HEK293 (cell line): ENCODE measurements around the gene DCHS2.

ENCODE experiments used
- CTCF ChIA-PET: fragments of 350-600 bp; formaldehyde crosslinking; extraction: SDS; loops from one replicate; lab custom pipeline; 2021; ENCODE audit warnings: antibody characterized with exemption; lab: Yijun Ruan, JAX
- POLR2A ChIA-PET: fragments of 300-600 bp; formaldehyde crosslinking; extraction: SDS; loops from one replicate; lab custom pipeline; 2020; ENCODE audit warnings: antibody characterized with exemption, inconsistent platforms; lab: Yijun Ruan, JAX
- H3K27ac ChIP-seq: fragments of 200-500 bp; sonication (Bioruptor generic); 2 replicates; pipeline ENCODE4 v1.5.1; 2014; ENCODE audit warnings: low read depth, low read length, control low read depth, inconsistent platforms; ENCODE audit errors: extremely low read depth
- H3K36me3 ChIP-seq, 2 experiments: fragments of 200-500 bp in 1 of 2; sonication (Bioruptor generic) in 1 of 2; 1 replicate in 1 of 2; 2 replicates in 1 of 2; pipeline ENCODE4 v1.5.1; 2014 to 2017; ENCODE audit warnings: inconsistent platforms in 2 of 2, low read length in 2 of 2; ENCODE audit not compliant: control insufficient read depth in 2 of 2, insufficient read depth in 1 of 2
- H3K4me1 ChIP-seq: fragments of 200-500 bp; sonication (Bioruptor generic); 2 replicates; pipeline ENCODE4 v1.5.1; 2014; ENCODE audit warnings: mild to moderate bottlenecking, low read length, inconsistent platforms; ENCODE audit not compliant: control insufficient read depth, insufficient read depth
- H3K4me3 ChIP-seq: 2 replicates; pipeline ENCODE4 v1.5.1; 2011; ENCODE audit warnings: low read depth, mild to moderate bottlenecking, control low read depth, low read length, moderate library complexity
- H3K9me3 ChIP-seq: fragments of 200-500 bp; sonication (Bioruptor generic); 2 replicates; pipeline ENCODE4 v1.5.1; 2014; ENCODE audit warnings: low read depth, low read length, inconsistent platforms; ENCODE audit not compliant: control insufficient read depth, insufficient read depth
- BCL11A ChIP-seq: fragments of 450-650 bp; formaldehyde crosslinking; IDR thresholded peaks from 2 replicates; pipeline ENCODE4 v1.5.1; 2016; ENCODE audit warnings: low read depth, missing biosample characterization, missing genetic modification characterization
- GFI1B ChIP-seq: fragments of 450-650 bp; formaldehyde crosslinking; IDR thresholded peaks from 2 replicates; pipeline ENCODE4 v1.5.1; 2016; ENCODE audit warnings: missing biosample characterization, missing genetic modification characterization
- GLI2 ChIP-seq: fragments of 450-650 bp; formaldehyde crosslinking; IDR thresholded peaks from 2 replicates; pipeline ENCODE4; 2017; ENCODE audit warnings: missing biosample characterization, missing genetic modification characterization, low read depth, borderline replicate concordance
- KLF16 ChIP-seq: fragments of 450-650 bp; formaldehyde crosslinking; IDR thresholded peaks from 2 replicates; pipeline ENCODE4 v1.5.1; 2017; ENCODE audit warnings: missing biosample characterization, missing genetic modification characterization
- KLF9 ChIP-seq: fragments of 450-650 bp; formaldehyde crosslinking; IDR thresholded peaks from 2 replicates; pipeline ENCODE4 v1.5.1; 2016; ENCODE audit warnings: missing biosample characterization, missing genetic modification characterization, low read depth
- REPIN1 ChIP-seq: fragments of 450-650 bp; formaldehyde crosslinking; IDR thresholded peaks from 2 replicates; pipeline ENCODE4 v1.5.1; 2017; ENCODE audit warnings: missing biosample characterization, missing genetic modification characterization, low read depth
- TRIM28 ChIP-seq: IDR thresholded peaks from 2 replicates; pipeline ENCODE4 v1.6.1; 2011; ENCODE audit warnings: low read length, control low read depth, borderline replicate concordance
- YY1 ChIP-seq: fragments of 450-650 bp; formaldehyde crosslinking; IDR thresholded peaks from 2 replicates; pipeline ENCODE4 v1.5.1; 2018; ENCODE audit warnings: missing biosample characterization, missing genetic modification characterization
- ZBTB17 ChIP-seq: fragments of 450-650 bp; formaldehyde crosslinking; IDR thresholded peaks from 2 replicates; pipeline ENCODE4 v1.5.1; 2016; ENCODE audit warnings: missing biosample characterization, missing genetic modification characterization
- ZBTB20 ChIP-seq: fragments of 450-650 bp; formaldehyde crosslinking; IDR thresholded peaks from 2 replicates; pipeline ENCODE4 v1.5.1; 2016; ENCODE audit warnings: missing biosample characterization, missing genetic modification characterization
- ZNF146 ChIP-seq: fragments of 450-650 bp; formaldehyde crosslinking; IDR thresholded peaks from 2 replicates; pipeline ENCODE4 v1.5.1; 2016; ENCODE audit warnings: missing biosample characterization, missing genetic modification characterization
- ZNF169 ChIP-seq: fragments of 450-650 bp; formaldehyde crosslinking; IDR thresholded peaks from 2 replicates; pipeline ENCODE4 v1.5.1; 2016; ENCODE audit warnings: missing biosample characterization, missing genetic modification characterization
- ZNF211 ChIP-seq: fragments of 450-650 bp; formaldehyde crosslinking; IDR thresholded peaks from 2 replicates; pipeline ENCODE4 v1.5.1; 2016; ENCODE audit warnings: low read depth, missing biosample characterization, missing genetic modification characterization
- ZNF214 ChIP-seq: fragments of 450-650 bp; formaldehyde crosslinking; IDR thresholded peaks from 2 replicates; pipeline ENCODE4 v1.5.1; 2017; ENCODE audit warnings: missing biosample characterization, mild to moderate bottlenecking, missing genetic modification characterization, borderline replicate concordance
- ZNF335 ChIP-seq: fragments of 450-650 bp; formaldehyde crosslinking; conservative IDR thresholded peaks from 2 replicates; pipeline ENCODE4 v1.5.1; 2016; ENCODE audit warnings: missing biosample characterization, missing genetic modification characterization
- ZNF350 ChIP-seq: fragments of 450-650 bp; formaldehyde crosslinking; IDR thresholded peaks from 2 replicates; pipeline ENCODE4 v1.5.0; 2017; ENCODE audit warnings: missing biosample characterization, mild to moderate bottlenecking, missing genetic modification characterization
- ZNF354C ChIP-seq: fragments of 450-650 bp; formaldehyde crosslinking; IDR thresholded peaks from 2 replicates; pipeline ENCODE4 v1.5.1; 2016; ENCODE audit warnings: missing biosample characterization, missing genetic modification characterization, low read depth, borderline replicate concordance
- ZNF629 ChIP-seq: fragments of 450-650 bp; formaldehyde crosslinking; IDR thresholded peaks from 2 replicates; pipeline ENCODE4 v1.5.1; 2017; ENCODE audit warnings: missing biosample characterization, missing genetic modification characterization
- ZNF701 ChIP-seq: fragments of 450-650 bp; formaldehyde crosslinking; IDR thresholded peaks from 2 replicates; pipeline ENCODE4 v1.5.1; 2016; ENCODE audit warnings: missing biosample characterization, missing genetic modification characterization
- ZNF768 ChIP-seq: fragments of 450-650 bp; formaldehyde crosslinking; IDR thresholded peaks from 2 replicates; pipeline ENCODE4 v1.5.1; 2018; ENCODE audit warnings: missing biosample characterization, mild to moderate bottlenecking, missing genetic modification characterization
- ZNF777 ChIP-seq: fragments of 450-650 bp; formaldehyde crosslinking; IDR thresholded peaks from 2 replicates; pipeline ENCODE4 v1.5.1; 2017; ENCODE audit warnings: missing biosample characterization, missing genetic modification characterization, borderline replicate concordance
- ZNF830 ChIP-seq: fragments of 450-650 bp; IDR thresholded peaks from 2 replicates; pipeline ENCODE4 v1.5.0; 2018; ENCODE audit warnings: missing biosample characterization, missing genetic modification characterization, low read depth, mild to moderate bottlenecking, moderate library complexity
- TF ChIP-seq, protein P1 (sequence below): fragments of 450-650 bp; formaldehyde crosslinking; IDR thresholded peaks from 2 replicates; pipeline ENCODE4; 2016; ENCODE audit warnings: missing biosample characterization, missing genetic modification characterization
- TF ChIP-seq, protein P2 (sequence below): fragments of 450-650 bp; formaldehyde crosslinking; IDR thresholded peaks from 2 replicates; pipeline ENCODE4 v1.5.1; 2016; ENCODE audit warnings: missing biosample characterization, missing genetic modification characterization
- TF ChIP-seq, protein P3 (sequence below): fragments of 450-650 bp; formaldehyde crosslinking; IDR thresholded peaks from 2 replicates; pipeline ENCODE4 v1.5.1; 2017; ENCODE audit warnings: missing biosample characterization, missing genetic modification characterization
- TF ChIP-seq, protein P4 (sequence below): fragments of 450-650 bp; formaldehyde crosslinking; IDR thresholded peaks from 2 replicates; pipeline ENCODE4 v1.5.1; 2016; ENCODE audit warnings: missing biosample characterization, missing genetic modification characterization
- TF ChIP-seq, protein P5 (sequence below): fragments of 450-650 bp; formaldehyde crosslinking; IDR thresholded peaks from 2 replicates; pipeline ENCODE4 v1.5.1; 2016; ENCODE audit warnings: missing biosample characterization, missing genetic modification characterization

The DCHS2 gene

DNA sequence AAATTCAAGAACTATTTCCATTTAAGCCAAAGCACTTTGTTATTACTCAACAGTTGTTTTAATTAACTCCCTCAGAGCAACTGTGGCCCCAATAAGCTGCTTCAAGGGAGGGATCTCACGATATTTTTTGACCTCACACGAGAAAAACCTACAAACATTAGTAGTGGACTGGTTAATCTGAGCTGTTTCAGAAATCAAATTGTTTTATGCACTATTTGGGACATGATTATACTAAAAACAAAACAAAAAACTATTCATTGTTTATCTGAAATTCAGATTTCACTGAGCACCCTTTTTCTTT lies 74.3 kb downstream of the DCHS2 start:
- Histone ChIP-seq H3K27ac (no peak overlapping the region), H3K4me3 (peak overlapping the region; percentile 45; the same call in 1 of the 2 replicates), H3K36me3 (no peaks in the 10 kb centered on the region), H3K9me3 (no peaks in the 10 kb centered on the region), H3K4me1 (no peaks in the 10 kb centered on the region)
- CTCF ChIA-PET: interaction anchor here (0.7 to 2.1 kb wide), 6 partner anchors 11 to 174 kb away, joined by 3 to 10 read pairs (median 3); no protein-coding TSS in a partner anchor
- POLR2A ChIA-PET: interaction anchor here (0.7 kb wide), 1 partner anchor 86 kb away, joined by 4 read pairs; no protein-coding TSS in a partner anchor
- TF ChIP-seq ZNF768 (tag by site-specific recombination): no peak
- TF ChIP-seq, protein P1, sequence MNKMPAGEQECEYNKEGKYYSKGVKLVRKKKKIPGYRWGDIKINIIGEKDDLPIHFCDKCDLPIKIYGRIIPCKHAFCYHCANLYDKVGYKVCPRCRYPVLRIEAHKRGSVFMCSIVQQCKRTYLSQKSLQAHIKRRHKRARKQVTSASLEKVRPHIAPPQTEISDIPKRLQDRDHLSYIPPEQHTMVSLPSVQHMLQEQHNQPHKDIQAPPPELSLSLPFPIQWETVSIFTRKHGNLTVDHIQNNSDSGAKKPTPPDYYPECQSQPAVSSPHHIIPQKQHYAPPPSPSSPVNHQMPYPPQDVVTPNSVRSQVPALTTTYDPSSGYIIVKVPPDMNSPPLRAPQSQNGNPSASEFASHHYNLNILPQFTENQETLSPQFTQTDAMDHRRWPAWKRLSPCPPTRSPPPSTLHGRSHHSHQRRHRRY (tag by site-specific recombination): no peak
- TF ChIP-seq GLI2: no peak
- TF ChIP-seq ZNF629 (tag by site-specific recombination): no peak
- TF ChIP-seq ZNF777 (tag by site-specific recombination): no peak
- no peak for TF ChIP-seq YY1 (tag by site-specific recombination)
- no peak for TF ChIP-seq ZNF214 (tag by site-specific recombination)
- TF ChIP-seq KLF9 (tag by site-specific recombination): no peak
- TF ChIP-seq TRIM28: no peak
- no peak for TF ChIP-seq BCL11A (tag by site-specific recombination)
- TF ChIP-seq ZBTB17: no peak
- no peak for TF ChIP-seq ZNF211 (tag by site-specific recombination)
- no peak for TF ChIP-seq GFI1B
- TF ChIP-seq ZNF146 (tag by site-specific recombination): no peak
- TF ChIP-seq ZNF335 (tag by site-specific recombination): no peak
- no peak for TF ChIP-seq REPIN1 (tag by site-specific recombination)
- no peak for TF ChIP-seq KLF16

DNA sequence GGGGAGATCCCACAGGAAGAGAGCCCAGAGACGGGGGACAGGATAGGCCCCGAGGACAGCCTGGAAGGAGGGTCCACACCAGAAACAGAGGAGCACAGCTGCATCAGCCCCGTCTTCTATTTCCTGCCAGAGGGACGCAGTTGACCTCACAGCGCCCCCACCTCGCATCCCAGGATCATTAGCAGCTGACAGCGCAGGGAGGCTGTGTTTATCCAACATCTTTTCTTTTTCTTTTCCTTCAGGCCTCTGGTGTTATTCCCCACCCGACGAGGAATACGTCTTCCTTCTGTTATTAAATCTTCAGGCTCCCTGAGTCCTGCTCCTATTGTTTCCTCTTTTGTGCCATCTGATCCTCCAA lies 75.4 kb downstream of the DCHS2 start:
- Histone ChIP-seq H3K36me3 (no peaks in the 10 kb centered on the region), H3K4me1 (no peaks in the 10 kb centered on the region), H3K9me3 (no peaks in the 10 kb centered on the region), H3K4me3 (peak overlapping the region; percentile 45), H3K27ac (no peak overlapping the region)
- POLR2A ChIA-PET: no interaction called here
- CTCF ChIA-PET: interaction anchor here (0.6 to 2.1 kb wide), 12 partner anchors 9 to 90 kb away, joined by 3 to 10 read pairs (median 3); partner anchors contain the start of gene DCHS2
- TF ChIP-seq ZBTB20 (tag by site-specific recombination) (0 out of 2 replicates have a peak, but pooled peaks have one; percentile 25), ZNF701 (no peak), ZNF830 (tag by site-specific recombination) (no peak), ZNF350 (tag by site-specific recombination) (no peak), ZNF169 (no peak), ZNF354C (tag by site-specific recombination) (no peak)
- TF ChIP-seq, protein P2, sequence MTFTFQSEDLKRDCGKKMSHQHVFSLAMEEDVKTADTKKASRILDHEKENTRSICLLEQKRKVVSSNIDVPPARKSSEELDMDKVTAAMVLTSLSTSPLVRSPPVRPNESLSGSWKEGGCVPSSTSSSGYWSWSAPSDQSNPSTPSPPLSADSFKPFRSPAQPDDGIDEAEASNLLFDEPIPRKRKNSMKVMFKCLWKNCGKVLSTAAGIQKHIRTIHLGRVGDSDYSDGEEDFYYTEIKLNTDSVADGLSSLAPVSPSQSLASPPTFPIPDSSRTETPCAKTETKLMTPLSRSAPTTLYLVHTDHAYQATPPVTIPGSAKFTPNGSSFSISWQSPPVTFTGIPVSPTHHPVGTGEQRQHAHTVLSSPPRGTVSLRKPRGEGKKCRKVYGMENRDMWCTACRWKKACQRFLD (tag by site-specific recombination): no peak
- TF ChIP-seq, protein P3, sequence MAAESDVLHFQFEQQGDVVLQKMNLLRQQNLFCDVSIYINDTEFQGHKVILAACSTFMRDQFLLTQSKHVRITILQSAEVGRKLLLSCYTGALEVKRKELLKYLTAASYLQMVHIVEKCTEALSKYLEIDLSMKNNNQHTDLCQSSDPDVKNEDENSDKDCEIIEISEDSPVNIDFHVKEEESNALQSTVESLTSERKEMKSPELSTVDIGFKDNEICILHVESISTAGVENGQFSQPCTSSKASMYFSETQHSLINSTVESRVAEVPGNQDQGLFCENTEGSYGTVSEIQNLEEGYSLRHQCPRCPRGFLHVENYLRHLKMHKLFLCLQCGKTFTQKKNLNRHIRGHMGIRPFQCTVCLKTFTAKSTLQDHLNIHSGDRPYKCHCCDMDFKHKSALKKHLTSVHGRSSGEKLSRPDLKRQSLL: no peak
- TF ChIP-seq, protein P4, sequence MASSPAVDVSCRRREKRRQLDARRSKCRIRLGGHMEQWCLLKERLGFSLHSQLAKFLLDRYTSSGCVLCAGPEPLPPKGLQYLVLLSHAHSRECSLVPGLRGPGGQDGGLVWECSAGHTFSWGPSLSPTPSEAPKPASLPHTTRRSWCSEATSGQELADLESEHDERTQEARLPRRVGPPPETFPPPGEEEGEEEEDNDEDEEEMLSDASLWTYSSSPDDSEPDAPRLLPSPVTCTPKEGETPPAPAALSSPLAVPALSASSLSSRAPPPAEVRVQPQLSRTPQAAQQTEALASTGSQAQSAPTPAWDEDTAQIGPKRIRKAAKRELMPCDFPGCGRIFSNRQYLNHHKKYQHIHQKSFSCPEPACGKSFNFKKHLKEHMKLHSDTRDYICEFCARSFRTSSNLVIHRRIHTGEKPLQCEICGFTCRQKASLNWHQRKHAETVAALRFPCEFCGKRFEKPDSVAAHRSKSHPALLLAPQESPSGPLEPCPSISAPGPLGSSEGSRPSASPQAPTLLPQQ (tag by site-specific recombination): peak; percentile 38; the same call in 1 of the 2 replicates
- TF ChIP-seq, protein P5, sequence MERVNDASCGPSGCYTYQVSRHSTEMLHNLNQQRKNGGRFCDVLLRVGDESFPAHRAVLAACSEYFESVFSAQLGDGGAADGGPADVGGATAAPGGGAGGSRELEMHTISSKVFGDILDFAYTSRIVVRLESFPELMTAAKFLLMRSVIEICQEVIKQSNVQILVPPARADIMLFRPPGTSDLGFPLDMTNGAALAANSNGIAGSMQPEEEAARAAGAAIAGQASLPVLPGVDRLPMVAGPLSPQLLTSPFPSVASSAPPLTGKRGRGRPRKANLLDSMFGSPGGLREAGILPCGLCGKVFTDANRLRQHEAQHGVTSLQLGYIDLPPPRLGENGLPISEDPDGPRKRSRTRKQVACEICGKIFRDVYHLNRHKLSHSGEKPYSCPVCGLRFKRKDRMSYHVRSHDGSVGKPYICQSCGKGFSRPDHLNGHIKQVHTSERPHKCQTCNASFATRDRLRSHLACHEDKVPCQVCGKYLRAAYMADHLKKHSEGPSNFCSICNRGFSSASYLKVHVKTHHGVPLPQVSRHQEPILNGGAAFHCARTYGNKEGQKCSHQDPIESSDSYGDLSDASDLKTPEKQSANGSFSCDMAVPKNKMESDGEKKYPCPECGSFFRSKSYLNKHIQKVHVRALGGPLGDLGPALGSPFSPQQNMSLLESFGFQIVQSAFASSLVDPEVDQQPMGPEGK (tag by site-specific recombination): 0 out of 2 replicates have a peak, but pooled peaks have one; percentile 35
